ENCODE results near the gene PABPC3. TPM values are rescaled to one million over a fixed set of nuclear protein-coding genes. Genes with fewer than 3 reads are reported as not detected.
A peak's percentile ranks its signal among the peaks of the same experiment; 100 is the strongest.

PABPC3 gene
- under 1 TPM in 3 of 6 donors, not detected in 3; 0.11 to 0.20 (median 0.17) TPM for total RNA-seq

DNA sequence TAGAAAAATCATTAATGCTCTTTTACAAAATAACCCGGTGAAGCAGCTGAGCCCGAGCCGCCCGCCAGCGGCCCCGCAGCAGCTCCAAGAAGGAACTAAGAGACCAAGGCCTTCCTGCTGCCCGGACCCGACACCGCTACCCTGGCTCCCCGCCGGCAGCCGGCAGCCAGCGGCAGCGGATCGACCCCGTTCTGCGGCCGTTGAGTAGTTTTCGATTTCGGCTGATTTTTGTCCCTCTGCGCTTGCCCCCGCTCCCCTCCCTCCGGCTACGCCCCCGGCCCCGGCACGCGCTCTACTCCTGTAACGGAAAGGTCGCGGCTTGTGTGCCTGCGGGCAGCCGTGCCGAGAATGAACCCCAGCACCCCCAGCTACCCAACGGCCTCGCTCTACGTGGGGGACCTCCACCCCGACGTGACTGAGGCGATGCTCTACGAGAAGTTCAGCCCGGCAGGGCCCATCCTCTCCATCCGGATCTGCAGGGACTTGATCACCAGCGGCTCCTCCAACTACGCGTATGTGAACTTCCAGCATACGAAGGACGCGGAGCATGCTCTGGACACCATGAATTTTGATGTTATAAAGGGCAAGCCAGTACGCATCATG, at the start of gene PABPC3:
PABPC3 (plus strand) TSS at position 286 of the 603 bp plus-strand sequence; CDS start at position 349, 63 bp downstream.
- no peaks in the 10 kb centered on the region for H3K9me3 ChIP-seq
- H3K27me3 ChIP-seq, result peaks cover 0 to 5% (median 0%) of the 10 kb centered on the region in 4 donors
- 33 to 51% methylated on average over 43 to 48 of the region's 50 CpGs for WGBS, 2 donors
- DNase-seq, result peak in 1 of 2 donors; percentile 78
- ATAC-seq (ENCODE audit: low FRiP score in 2 of 2), result no peak
- no peak within 1 kb of the TSS for H3K27ac ChIP-seq
- no peaks in the 10 kb centered on the region for H3K4me1 ChIP-seq
- no peak for TF ChIP-seq EP300 (IDR thresholded peaks at IDR 0.05)
- TF ChIP-seq POLR2A (IDR thresholded peaks at IDR 0.05), result no peak
- no peak for TF ChIP-seq POLR2AphosphoS5 (IDR thresholded peaks at IDR 0.05)
- TF ChIP-seq, protein P1, sequence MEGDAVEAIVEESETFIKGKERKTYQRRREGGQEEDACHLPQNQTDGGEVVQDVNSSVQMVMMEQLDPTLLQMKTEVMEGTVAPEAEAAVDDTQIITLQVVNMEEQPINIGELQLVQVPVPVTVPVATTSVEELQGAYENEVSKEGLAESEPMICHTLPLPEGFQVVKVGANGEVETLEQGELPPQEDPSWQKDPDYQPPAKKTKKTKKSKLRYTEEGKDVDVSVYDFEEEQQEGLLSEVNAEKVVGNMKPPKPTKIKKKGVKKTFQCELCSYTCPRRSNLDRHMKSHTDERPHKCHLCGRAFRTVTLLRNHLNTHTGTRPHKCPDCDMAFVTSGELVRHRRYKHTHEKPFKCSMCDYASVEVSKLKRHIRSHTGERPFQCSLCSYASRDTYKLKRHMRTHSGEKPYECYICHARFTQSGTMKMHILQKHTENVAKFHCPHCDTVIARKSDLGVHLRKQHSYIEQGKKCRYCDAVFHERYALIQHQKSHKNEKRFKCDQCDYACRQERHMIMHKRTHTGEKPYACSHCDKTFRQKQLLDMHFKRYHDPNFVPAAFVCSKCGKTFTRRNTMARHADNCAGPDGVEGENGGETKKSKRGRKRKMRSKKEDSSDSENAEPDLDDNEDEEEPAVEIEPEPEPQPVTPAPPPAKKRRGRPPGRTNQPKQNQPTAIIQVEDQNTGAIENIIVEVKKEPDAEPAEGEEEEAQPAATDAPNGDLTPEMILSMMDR (IDR thresholded peaks at IDR 0.05), result no peak
- H3K4me3 ChIP-seq, result peak within 1 kb of the TSS in 1 of 4 donors; percentile 12
- H3K36me3 ChIP-seq, result no peaks in the 10 kb centered on the region

DNA sequence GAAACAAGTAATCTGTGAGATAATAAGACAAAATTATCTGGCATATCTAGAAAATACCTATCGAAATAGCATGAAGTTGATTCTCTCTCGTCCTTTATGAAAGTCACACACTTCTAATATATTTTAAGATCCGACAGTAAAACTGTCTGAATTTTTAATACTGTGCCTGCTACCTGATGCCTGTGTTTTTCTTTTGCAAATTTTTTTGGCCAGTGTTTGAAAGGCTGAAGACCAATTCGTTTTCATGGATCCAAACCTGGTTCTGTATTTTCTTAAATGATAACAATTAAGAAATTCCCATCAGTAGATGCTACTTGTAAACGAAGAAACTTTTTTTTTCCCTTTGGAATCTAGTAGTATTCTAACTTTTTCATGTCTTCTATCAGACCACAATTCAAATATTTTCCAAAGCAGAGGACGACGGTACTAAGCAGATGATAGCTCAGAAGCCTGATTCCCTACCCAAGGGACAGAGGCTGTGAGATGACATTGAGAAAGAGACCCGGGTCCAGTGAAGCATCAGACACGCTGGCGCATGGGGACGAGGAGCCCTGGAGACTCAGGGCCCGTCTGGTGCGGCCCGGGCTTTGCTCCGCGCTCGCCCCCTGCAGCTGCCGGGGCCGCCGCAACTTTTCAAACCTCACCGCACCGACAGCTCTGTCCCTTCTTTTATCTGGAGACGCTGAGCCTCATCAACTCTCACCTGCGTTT, 49.5 kb upstream of the PABPC3 start:
- ATAC-seq (ENCODE audit: low FRiP score in 2 of 2) (no peak), DNase-seq (peak in 1 of 2 donors; percentile 40)
- 18 to 19% methylated on average over 24 of the region's 24 CpGs for WGBS, 2 donors
- Histone ChIP-seq H3K27ac (no peak overlapping the region), H3K9me3 (peaks cover 0 to 5% (median 1%) of the 10 kb centered on the region in 4 donors), H3K4me3 (peak overlapping the region in 2 of 4 donors; percentile 19 to 34), H3K36me3 (no peaks in the 10 kb centered on the region), H3K4me1 (peaks cover 5 to 11% (median 7%) of the 10 kb centered on the region in 4 donors), H3K27me3 (peaks cover 0 to 13% (median 4%) of the 10 kb centered on the region in 4 donors)
- TF ChIP-seq, protein P1 (IDR thresholded peaks at IDR 0.05), result no peak
- TF ChIP-seq POLR2AphosphoS5 (IDR thresholded peaks at IDR 0.05), result no peak
- no peak for TF ChIP-seq EP300 (IDR thresholded peaks at IDR 0.05)
- no peak for TF ChIP-seq POLR2A (IDR thresholded peaks at IDR 0.05)

DNA sequence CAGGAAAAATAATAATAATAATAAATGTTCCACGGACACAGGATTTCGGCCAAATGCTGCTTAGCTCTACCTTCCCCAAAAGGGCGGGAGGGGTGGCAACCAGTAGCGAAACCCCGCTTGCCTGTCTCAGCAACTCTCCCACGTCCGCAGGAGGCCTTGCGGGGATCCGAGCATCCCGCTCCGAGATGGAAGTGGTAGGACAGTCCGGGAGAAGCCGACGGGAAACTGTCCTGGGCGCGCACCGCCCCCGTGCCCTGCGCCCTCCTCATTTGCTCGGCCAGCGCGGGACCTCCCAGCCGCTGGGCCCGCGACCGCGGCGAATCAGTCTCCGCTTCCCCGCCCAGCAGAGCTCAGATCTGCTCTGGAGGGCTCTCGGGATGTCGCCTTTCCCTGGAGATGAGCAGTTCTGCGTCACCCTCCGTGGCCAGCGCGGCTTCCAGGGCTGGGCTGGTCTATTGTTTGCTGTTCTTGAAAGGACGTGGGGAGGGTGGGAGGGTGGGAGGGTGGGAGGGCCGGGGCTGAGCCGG, 48.9 kb upstream of the PABPC3 start:
- DNase-seq (peak in 1 of 2 donors; percentile 82), ATAC-seq (ENCODE audit: low FRiP score in 2 of 2) (peak; percentile 46 to 55)
- Histone ChIP-seq H3K4me1 (peaks cover 5 to 11% (median 7%) of the 10 kb centered on the region in 4 donors), H3K4me3 (peak overlapping the region in 3 of 4 donors; percentile 19 to 34 (median 26)), H3K9me3 (peaks cover 0 to 5% (median 2%) of the 10 kb centered on the region in 4 donors), H3K36me3 (no peaks in the 10 kb centered on the region), H3K27me3 (peaks cover 0 to 13% (median 4%) of the 10 kb centered on the region in 4 donors), H3K27ac (no peak overlapping the region)
- no peak for TF ChIP-seq POLR2AphosphoS5 (IDR thresholded peaks at IDR 0.05)
- no peak for TF ChIP-seq POLR2A (IDR thresholded peaks at IDR 0.05)
- TF ChIP-seq, protein P1 (IDR thresholded peaks at IDR 0.05), result no peak
- no peak for TF ChIP-seq EP300 (IDR thresholded peaks at IDR 0.05)
- WGBS, 2 donors, result 0 to 3% methylated on average over 5 to 26 of the region's 39 CpGs

DNA sequence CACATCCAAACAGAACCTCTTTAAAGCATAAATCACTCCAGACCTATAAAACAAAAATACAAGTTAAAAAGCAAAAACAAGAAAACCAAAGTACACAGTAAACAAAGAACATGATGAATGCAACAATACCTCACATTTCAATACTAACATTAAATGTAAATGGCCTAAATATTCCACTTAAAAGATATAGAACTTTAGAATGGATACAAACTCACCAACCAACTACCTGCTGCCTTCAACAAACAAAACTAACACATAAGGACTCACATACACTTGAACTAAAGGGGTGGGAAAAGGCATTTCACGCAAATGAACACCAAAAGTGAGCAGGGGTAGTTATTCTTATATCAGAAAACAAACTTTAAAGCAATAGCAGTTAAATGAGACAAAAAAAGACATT, 44.9 kb upstream of the PABPC3 start:
- H3K27me3 ChIP-seq, result peaks cover 0 to 13% (median 4%) of the 10 kb centered on the region in 4 donors
- DNase-seq (no peak), ATAC-seq (ENCODE audit: low FRiP score in 2 of 2) (no peak)
- no peaks in the 10 kb centered on the region for H3K36me3 ChIP-seq
- WGBS, 2 donors, result 55 to 74% methylated on average over 1 of the region's 1 CpG
- H3K9me3 ChIP-seq, result peaks cover 0 to 5% (median 2%) of the 10 kb centered on the region in 4 donors
- H3K4me3 ChIP-seq, result no peak overlapping the region
- no peak overlapping the region for H3K27ac ChIP-seq
- peaks cover 5 to 11% (median 7%) of the 10 kb centered on the region in 4 donors for H3K4me1 ChIP-seq
- TF ChIP-seq, protein P1 (IDR thresholded peaks at IDR 0.05), result no peak
- TF ChIP-seq POLR2AphosphoS5 (IDR thresholded peaks at IDR 0.05) (no peak), EP300 (IDR thresholded peaks at IDR 0.05) (no peak), POLR2A (IDR thresholded peaks at IDR 0.05) (no peak)

Data from upper lobe of left lung (tissue), 6 donors.